ENCODE data around the gene PSMA7. TPM values are rescaled to one million over a fixed set of nuclear protein-coding genes. Genes with fewer than 3 reads are reported as not detected.

The PSMA7 gene
- polyA plus RNA-seq, 1 donor from 2014 or later = 428 TPM

DNA sequence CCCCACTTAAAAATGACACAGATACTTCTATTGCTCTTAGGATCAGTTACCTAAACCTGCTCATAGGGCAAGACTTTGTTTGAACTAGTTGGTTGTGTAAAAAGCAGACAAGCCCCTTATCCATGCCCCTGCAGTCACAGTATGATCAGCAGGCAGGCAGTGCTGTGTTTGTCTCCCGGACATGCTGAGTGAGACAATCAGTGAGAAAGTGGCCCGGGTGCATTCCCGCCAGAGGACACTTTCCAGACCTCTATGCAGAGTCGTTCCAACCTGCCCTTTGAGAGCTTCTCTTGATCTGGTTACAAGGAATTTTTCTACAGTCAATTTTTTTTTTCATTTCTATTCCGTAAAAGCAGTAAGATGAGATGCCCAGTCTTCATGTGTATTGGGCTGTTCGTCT, 14.7 kb downstream of the PSMA7 start:
- Mint-ChIP-seq H3K9me3 (no peaks in the 10 kb centered on the region), H3K27me3 (no peaks in the 10 kb centered on the region), H3K4me1 (peaks cover 21 to 34% (median 25%) of the 10 kb centered on the region in 3 donors), H3K36me3 (no peaks in the 10 kb centered on the region), H3K27ac (peak overlapping the region in 1 of 3 donors; percentile 72), H3K4me3 (peak overlapping the region in 1 of 4 donors; percentile 67)

GRCh38 chr20:62127799-62128198, 15.4 kb downstream of the PSMA7 start:
- Mint-ChIP-seq H3K27me3 (no peaks in the 10 kb centered on the region), H3K36me3 (no peaks in the 10 kb centered on the region), H3K9me3 (no peaks in the 10 kb centered on the region), H3K4me1 (peaks cover 22 to 34% (median 29%) of the 10 kb centered on the region in 3 donors), H3K4me3 (peak overlapping the region in 1 of 4 donors; percentile 67), H3K27ac (peak overlapping the region in 1 of 3 donors; percentile 72)

- Mint-ChIP-seq H3K27me3 (no peaks in the 10 kb centered on the region), H3K27ac (peak overlapping the region in 2 of 3 donors; percentile 48 to 55), H3K4me1 (peaks cover 20 to 33% (median 26%) of the 10 kb centered on the region in 3 donors), H3K36me3 (no peaks in the 10 kb centered on the region), H3K4me3 (peak overlapping the region in 2 of 4 donors; percentile 54 to 90), H3K9me3 (no peaks in the 10 kb centered on the region)
Observed at GRCh38 chr20:62126141-62126540, 17.1 kb downstream of the PSMA7 start.

- Mint-ChIP-seq H3K9me3 (no peaks in the 10 kb centered on the region), H3K36me3 (no peaks in the 10 kb centered on the region), H3K27me3 (peaks cover 3% of the 10 kb centered on the region), H3K4me3 (peak overlapping the region; percentile 82 to 92 (median 91)), H3K27ac (peak overlapping the region; percentile 53 to 96 (median 67)), H3K4me1 (peaks cover 20 to 30% (median 25%) of the 10 kb centered on the region in 3 donors)
Observed at GRCh38 chr20:62123450-62124118, 19.6 kb downstream of the PSMA7 start.

- Mint-ChIP-seq H3K9me3 (no peaks in the 10 kb centered on the region), H3K4me1 (peaks cover 20 to 22% (median 20%) of the 10 kb centered on the region in 3 donors), H3K4me3 (peak overlapping the region; percentile 82 to 92 (median 91)), H3K36me3 (no peaks in the 10 kb centered on the region), H3K27me3 (peaks cover 3% of the 10 kb centered on the region), H3K27ac (peak overlapping the region; percentile 53 to 96 (median 67))
Observed at GRCh38 chr20:62122654-62123449, 20.3 kb downstream of the PSMA7 start.

DNA sequence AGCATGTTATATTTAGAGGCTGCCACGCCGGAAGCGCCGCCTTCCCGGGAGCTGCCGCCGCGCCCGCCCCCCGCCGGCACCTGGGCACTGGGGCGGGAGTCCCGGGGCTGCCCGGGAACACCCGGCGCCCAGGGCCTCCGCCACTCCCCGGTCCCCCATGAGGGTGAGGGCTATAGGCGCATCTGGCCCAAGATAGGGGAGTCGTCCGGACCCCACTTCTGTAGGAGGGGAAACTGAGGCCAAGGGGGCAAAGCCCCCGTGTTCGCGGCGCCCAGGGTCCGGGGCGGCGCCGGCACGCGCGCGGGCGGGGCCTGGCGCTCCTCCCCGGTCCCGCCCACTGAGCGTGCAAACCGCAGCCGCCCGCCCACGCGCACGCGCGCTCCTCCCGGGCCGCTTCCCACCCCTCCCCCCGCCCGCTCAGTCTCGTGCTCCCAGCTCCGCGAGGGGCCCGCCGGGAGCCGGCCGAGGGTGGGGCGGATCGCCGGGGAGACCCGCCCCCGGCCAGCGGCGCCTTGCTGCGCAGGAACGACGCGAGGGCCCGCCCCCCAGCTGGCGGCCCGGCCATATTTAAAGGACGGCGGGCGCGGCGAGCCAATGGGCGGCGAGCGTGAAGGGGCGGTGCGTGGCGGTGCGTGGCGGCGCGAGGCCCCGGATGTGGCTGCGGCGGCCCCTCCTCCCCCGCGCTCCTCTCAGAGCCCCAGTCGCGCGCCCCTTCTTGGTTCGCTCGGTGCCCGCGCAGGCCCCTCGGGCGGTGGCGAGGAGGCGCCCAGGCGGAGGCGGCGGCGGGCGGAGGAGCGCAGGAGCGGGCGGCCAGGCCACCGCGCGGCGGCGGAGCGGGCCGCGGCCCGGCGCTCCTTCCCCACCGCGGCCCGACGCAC, 21.2 kb downstream of the PSMA7 start, which contains the start of gene LSM14B:
Gene LSM14B (plus strand): TSS at position 700 of the 878 bp plus-strand sequence. CDS start 192 bp downstream, outside the sequence.
- no peaks in the 10 kb centered on the region for H3K9me3 Mint-ChIP-seq
- H3K27ac Mint-ChIP-seq = peak within 1 kb of the TSS; percentile 87 to 100 (median 92)
- H3K4me3 Mint-ChIP-seq = peak within 1 kb of the TSS; percentile 87 to 97 (median 96)
- H3K36me3 Mint-ChIP-seq = no peaks in the 10 kb centered on the region
- H3K27me3 Mint-ChIP-seq = peaks cover 3% of the 10 kb centered on the region
- H3K4me1 Mint-ChIP-seq = peaks cover 15 to 17% (median 15%) of the 10 kb centered on the region in 3 donors

DNA sequence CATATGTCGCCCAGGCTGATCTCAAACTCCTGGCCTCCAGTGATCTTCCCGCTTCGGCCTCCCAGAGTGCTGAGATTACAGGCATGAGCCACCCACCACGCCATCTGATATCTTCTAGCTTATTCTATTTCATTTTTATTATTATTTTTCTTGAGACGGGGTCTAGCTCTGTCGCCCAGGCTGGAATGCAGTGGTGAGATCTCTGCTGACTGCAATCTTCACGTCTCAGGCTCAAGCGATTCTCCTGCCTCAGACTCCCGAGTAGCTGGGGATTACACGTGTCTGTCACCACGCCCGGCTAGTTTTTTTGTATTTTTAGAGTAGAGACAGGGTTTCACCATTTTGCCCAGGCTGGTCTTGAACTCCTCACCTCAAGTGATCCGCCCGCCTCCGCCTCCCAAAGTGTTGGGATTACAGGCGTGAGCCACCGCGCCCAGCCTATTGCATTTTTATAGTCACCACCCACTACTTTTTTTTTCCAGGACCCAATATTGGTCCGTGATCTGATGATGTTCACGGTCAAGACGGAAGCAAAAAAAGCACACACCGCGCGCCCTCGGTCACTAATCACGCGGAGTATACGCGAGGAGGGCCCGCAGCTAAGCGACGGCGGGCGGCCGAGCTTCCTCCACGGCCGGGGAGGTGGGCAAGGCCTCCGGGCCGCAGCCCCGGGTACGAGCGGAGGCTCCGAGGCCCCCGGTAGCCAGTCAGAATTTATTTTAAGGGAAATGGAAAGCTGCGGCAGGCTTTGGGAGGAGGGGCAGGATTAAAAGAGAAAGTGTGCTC, 22.0 kb downstream of the PSMA7 start:
- no peaks in the 10 kb centered on the region for H3K36me3 Mint-ChIP-seq
- peak overlapping the region; percentile 87 to 97 (median 96) for H3K4me3 Mint-ChIP-seq
- H3K9me3 Mint-ChIP-seq = no peaks in the 10 kb centered on the region
- H3K27ac Mint-ChIP-seq = peak overlapping the region; percentile 87 to 100 (median 92)
- peaks cover 14 to 17% (median 15%) of the 10 kb centered on the region in 3 donors for H3K4me1 Mint-ChIP-seq
- peaks cover 3% of the 10 kb centered on the region for H3K27me3 Mint-ChIP-seq

- H3K27me3 Mint-ChIP-seq = peaks cover 3% of the 10 kb centered on the region
- H3K4me1 Mint-ChIP-seq = peaks cover 14 to 17% (median 15%) of the 10 kb centered on the region in 3 donors
- H3K27ac Mint-ChIP-seq = peak overlapping the region in 2 of 3 donors; percentile 19 to 100
- H3K9me3 Mint-ChIP-seq = peaks cover 0 to 5% (median 0%) of the 10 kb centered on the region in 3 donors
- H3K36me3 Mint-ChIP-seq = no peaks in the 10 kb centered on the region
- H3K4me3 Mint-ChIP-seq = peak overlapping the region in 1 of 4 donors; percentile 97
Observed at GRCh38 chr20:62120365-62120762, 22.8 kb downstream of the PSMA7 start.

DNA sequence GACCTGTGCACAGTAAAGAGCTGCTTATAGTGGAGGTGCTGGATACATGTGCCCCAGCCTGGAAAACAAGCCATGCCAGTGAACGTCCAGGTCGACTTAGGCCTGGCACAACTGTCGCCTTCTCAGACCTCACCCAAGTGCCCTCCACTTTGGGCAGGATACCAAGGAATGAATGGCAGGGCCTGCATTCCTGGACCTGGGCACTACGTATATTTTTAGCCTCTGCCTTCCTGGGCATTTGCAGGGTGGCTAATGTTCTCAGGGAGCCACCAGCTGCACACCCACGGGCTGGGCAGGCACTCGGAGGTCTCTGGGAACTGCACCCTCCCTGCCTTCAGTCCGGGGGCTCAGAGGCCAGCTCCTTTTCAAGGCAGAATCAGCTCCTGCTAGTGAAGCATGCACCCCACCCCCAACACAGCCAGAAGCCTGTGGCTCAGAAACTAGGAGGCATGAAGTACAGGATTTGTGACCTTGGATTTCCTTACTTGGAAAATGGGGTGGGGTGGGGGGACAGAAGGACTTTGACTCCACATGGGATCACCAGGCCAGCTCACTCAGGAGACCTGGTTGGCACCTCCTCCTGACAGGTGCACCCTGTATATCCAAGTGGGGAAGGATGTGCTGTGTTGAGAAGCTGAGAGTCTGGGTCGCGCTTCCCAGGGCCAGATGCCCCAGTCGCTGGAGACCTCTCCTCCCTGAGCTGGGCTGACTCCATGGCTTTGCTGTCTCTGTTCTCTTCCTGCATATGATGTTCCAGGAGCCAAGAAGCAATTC, 23.4 kb downstream of the PSMA7 start:
- H3K27me3 Mint-ChIP-seq = peaks cover 3% of the 10 kb centered on the region
- peaks cover 13 to 17% (median 14%) of the 10 kb centered on the region in 3 donors for H3K4me1 Mint-ChIP-seq
- peak overlapping the region in 2 of 4 donors; percentile 76 to 97 for H3K4me3 Mint-ChIP-seq
- peak overlapping the region; percentile 19 to 100 (median 53) for H3K27ac Mint-ChIP-seq
- H3K36me3 Mint-ChIP-seq = no peaks in the 10 kb centered on the region
- peaks cover 0 to 7% (median 0%) of the 10 kb centered on the region in 3 donors for H3K9me3 Mint-ChIP-seq

DNA sequence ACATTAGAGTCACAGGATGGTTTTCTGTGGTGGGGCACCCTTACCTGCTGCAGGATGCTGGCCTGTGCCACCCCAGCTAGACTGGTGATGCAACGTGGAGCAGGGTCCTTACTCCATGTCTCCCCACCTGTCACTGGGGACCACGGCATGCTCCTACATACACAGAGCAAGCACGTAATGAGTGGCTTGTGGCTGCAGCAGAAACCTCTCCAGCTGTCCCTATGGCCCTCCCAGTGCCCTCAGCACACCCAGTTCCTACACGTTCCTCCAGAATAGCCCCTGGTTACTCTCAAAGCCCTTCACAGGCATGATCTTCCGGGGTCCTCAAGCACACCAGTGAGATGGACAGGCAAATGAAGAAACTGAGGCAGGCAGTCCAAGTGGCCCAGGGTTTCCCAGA, 24.1 kb downstream of the PSMA7 start:
- H3K36me3 Mint-ChIP-seq = no peaks in the 10 kb centered on the region
- peak overlapping the region in 3 of 4 donors; percentile 41 to 76 (median 43) for H3K4me3 Mint-ChIP-seq
- peak overlapping the region in 1 of 3 donors; percentile 100 for H3K27ac Mint-ChIP-seq
- peaks cover 7 to 12% (median 9%) of the 10 kb centered on the region in 3 donors for H3K4me1 Mint-ChIP-seq
- H3K9me3 Mint-ChIP-seq = peaks cover 0 to 9% (median 0%) of the 10 kb centered on the region in 3 donors
- H3K27me3 Mint-ChIP-seq = peaks cover 6% of the 10 kb centered on the region

- H3K27me3 Mint-ChIP-seq = peaks cover 6% of the 10 kb centered on the region
- peak overlapping the region in 2 of 3 donors; percentile 16 to 100 for H3K27ac Mint-ChIP-seq
- peaks cover under 1 to 8% (median 6%) of the 10 kb centered on the region in 3 donors for H3K4me1 Mint-ChIP-seq
- H3K36me3 Mint-ChIP-seq = no peaks in the 10 kb centered on the region
- peak overlapping the region in 2 of 4 donors; percentile 41 to 50 for H3K4me3 Mint-ChIP-seq
- peaks cover 0 to 10% (median 0%) of the 10 kb centered on the region in 3 donors for H3K9me3 Mint-ChIP-seq
Observed at GRCh38 chr20:62118113-62119043, 24.8 kb downstream of the PSMA7 start.

DNA sequence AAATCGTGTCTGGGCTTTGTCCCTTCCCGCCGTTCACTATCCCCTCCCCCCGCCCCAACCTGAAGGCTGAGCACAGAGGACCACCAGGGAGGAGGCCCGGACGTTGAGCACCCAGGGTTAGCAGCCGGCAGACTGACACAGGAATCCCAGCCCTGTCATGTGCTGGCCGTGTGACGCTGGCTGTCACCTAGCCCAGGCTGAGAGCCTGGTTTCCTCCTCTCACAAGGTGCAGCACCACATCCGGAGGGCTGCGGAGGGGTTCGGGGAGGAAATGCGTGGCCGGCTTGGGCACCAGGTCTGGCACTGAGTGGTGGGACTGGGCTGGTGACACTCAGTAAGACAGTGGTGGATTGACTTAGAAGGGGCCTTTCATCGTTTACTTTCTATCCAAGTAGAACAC, 25.5 kb downstream of the PSMA7 start:
- Mint-ChIP-seq H3K4me1 (peaks cover 0 to 8% (median 4%) of the 10 kb centered on the region in 3 donors), H3K27me3 (peaks cover 6% of the 10 kb centered on the region), H3K36me3 (no peaks in the 10 kb centered on the region), H3K9me3 (peaks cover 2 to 15% (median 4%) of the 10 kb centered on the region in 3 donors), H3K4me3 (peak overlapping the region in 1 of 4 donors; percentile 50), H3K27ac (peak overlapping the region in 2 of 3 donors; percentile 16 to 78)
